Measurements from ENCODE around the gene EDA. TPM values are rescaled to one million over a fixed set of nuclear protein-coding genes. Genes with fewer than 3 reads are reported as not detected.

The EDA gene
- total RNA-seq, 2 donors from 2014 or later: 2.0 to 6.1 TPM

DNA sequence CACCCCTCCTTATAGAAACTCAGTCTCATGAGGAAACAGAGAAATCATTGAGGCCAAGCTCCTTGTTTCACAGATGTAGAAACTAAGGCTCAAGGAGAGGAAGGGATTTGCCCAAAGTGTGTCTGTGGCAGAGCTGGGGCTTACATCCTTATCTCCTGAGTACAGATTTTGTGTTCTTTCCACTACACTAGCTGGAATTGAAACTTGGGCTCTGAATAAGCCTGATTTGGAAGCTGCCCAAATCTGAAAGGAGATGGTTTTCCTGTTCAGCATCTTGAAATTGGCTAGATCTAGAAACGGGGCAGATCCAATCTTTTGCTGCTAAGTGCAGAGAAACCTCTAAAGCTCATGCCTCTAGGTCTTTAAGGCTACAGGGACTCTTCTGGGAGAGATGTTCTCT is 409.6 kb downstream of the EDA start:
- Histone ChIP-seq H3K27ac (no peak overlapping the region), H3K4me3 (no peak overlapping the region), H3K9me3 (no peaks in the 10 kb centered on the region), H3K4me1 (ENCODE audit: control insufficient read depth in 1 of 2, low read depth in 2 of 2) (no peaks in the 10 kb centered on the region), H3K36me3 (no peaks in the 10 kb centered on the region), H3K27me3 (replicated peaks; ENCODE audit: insufficient read depth) (no peaks in the 10 kb centered on the region)
- DNase-seq (ENCODE audit: low spot score) (no peak), ATAC-seq (ENCODE audit: insufficient number of reproducible peaks, low FRiP score, low read depth) (no peak)
- TF ChIP-seq, protein P1, sequence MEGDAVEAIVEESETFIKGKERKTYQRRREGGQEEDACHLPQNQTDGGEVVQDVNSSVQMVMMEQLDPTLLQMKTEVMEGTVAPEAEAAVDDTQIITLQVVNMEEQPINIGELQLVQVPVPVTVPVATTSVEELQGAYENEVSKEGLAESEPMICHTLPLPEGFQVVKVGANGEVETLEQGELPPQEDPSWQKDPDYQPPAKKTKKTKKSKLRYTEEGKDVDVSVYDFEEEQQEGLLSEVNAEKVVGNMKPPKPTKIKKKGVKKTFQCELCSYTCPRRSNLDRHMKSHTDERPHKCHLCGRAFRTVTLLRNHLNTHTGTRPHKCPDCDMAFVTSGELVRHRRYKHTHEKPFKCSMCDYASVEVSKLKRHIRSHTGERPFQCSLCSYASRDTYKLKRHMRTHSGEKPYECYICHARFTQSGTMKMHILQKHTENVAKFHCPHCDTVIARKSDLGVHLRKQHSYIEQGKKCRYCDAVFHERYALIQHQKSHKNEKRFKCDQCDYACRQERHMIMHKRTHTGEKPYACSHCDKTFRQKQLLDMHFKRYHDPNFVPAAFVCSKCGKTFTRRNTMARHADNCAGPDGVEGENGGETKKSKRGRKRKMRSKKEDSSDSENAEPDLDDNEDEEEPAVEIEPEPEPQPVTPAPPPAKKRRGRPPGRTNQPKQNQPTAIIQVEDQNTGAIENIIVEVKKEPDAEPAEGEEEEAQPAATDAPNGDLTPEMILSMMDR (IDR thresholded peaks at IDR 0.05): no peak

DNA sequence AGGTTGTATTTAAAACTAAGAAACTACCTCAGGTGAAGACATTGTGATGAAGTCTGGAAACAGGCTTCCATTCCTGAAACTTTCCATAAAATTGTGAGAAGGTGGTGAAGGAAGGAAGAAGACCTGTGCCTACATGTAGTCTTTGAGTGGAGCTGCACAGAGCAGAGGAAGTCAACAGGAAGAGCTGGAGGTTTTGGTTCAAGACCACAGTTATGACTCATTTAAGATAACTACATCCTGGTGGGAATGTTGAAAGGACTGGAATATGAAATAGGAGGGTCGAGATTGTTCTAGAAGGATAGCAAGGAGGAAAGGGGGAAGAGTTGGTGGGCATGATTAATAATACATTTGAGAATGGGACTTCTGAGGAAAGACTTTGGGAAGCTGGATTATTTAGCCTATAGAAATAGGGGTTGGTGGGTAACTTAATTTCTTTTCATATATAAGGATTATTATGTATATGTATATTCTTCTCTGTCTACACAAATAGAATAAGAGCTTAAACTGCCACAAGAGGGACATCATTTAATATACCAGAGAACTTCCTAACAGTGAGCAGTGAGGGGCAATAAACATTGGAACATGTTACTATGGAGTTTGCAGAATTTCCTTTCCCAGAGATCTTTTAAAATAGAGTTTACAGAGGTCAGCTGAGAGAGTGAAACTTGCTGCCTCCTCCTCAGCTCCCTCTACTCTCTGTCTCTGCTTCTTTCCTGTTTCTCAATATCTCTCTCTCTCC is 410.4 kb downstream of the EDA start:
- no peak for ATAC-seq (ENCODE audit: insufficient number of reproducible peaks, low FRiP score, low read depth)
- no peak for DNase-seq (ENCODE audit: low spot score)
- H3K27me3 ChIP-seq (replicated peaks; ENCODE audit: insufficient read depth): no peaks in the 10 kb centered on the region
- H3K4me1 ChIP-seq (ENCODE audit: control insufficient read depth in 1 of 2, low read depth in 2 of 2): no peaks in the 10 kb centered on the region
- TF ChIP-seq, protein P1 (IDR thresholded peaks at IDR 0.05): no peak
- H3K27ac ChIP-seq: no peak overlapping the region
- no peak overlapping the region for H3K4me3 ChIP-seq
- no peaks in the 10 kb centered on the region for H3K36me3 ChIP-seq
- H3K9me3 ChIP-seq: no peaks in the 10 kb centered on the region

DNA sequence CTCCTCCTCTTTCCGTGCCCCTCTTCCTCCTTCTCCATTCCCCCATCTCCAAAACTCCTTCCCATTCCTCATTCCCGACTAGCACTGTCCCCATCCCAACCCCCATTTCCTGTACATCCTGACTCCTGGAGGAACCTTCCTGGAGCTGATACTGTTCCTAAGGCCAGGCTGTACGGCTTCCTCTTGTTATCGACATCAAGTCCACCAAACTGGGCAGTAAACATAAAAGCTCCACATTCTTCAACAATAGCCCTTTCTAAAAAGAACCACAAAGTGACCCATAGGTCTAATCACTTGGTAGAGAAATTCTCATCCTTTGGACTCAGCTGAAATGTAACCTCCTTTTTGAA is 410.9 kb downstream of the EDA start:
- Histone ChIP-seq H3K4me1 (ENCODE audit: control insufficient read depth in 1 of 2, low read depth in 2 of 2) (no peaks in the 10 kb centered on the region), H3K27me3 (replicated peaks; ENCODE audit: insufficient read depth) (no peaks in the 10 kb centered on the region), H3K27ac (no peak overlapping the region), H3K4me3 (no peak overlapping the region), H3K9me3 (no peaks in the 10 kb centered on the region), H3K36me3 (no peaks in the 10 kb centered on the region)
- TF ChIP-seq, protein P1 (IDR thresholded peaks at IDR 0.05): no peak
- no peak for DNase-seq (ENCODE audit: low spot score)
- ATAC-seq (ENCODE audit: insufficient number of reproducible peaks, low FRiP score, low read depth): no peak

DNA sequence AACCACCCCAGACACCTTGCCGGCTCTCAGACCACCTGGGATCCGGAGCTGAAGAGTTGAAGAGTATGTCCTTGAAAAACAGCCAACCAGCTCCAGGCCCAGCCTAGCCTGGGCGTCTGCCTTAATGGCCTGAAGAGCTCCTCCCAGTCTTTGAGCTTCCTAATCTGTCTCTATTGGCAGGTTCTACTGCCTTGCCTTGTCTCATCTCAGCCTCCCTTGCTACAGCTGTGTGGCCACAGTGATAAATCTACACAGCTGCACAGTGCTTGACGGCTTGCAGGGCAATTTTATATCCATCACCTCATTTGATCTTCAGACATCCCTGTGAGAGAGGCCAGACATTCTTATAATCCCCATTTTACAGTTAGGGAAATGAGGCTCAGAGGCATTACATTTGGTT is 413.9 kb downstream of the EDA start:
- no peaks in the 10 kb centered on the region for H3K36me3 ChIP-seq
- H3K9me3 ChIP-seq: no peaks in the 10 kb centered on the region
- no peak overlapping the region for H3K4me3 ChIP-seq
- no peaks in the 10 kb centered on the region for H3K27me3 ChIP-seq (replicated peaks; ENCODE audit: insufficient read depth)
- H3K4me1 ChIP-seq (ENCODE audit: control insufficient read depth in 1 of 2, low read depth in 2 of 2): no peaks in the 10 kb centered on the region
- no peak overlapping the region for H3K27ac ChIP-seq
- no peak for DNase-seq (ENCODE audit: low spot score)
- no peak for ATAC-seq (ENCODE audit: insufficient number of reproducible peaks, low FRiP score, low read depth)
- TF ChIP-seq, protein P1 (IDR thresholded peaks at IDR 0.05): no peak

DNA sequence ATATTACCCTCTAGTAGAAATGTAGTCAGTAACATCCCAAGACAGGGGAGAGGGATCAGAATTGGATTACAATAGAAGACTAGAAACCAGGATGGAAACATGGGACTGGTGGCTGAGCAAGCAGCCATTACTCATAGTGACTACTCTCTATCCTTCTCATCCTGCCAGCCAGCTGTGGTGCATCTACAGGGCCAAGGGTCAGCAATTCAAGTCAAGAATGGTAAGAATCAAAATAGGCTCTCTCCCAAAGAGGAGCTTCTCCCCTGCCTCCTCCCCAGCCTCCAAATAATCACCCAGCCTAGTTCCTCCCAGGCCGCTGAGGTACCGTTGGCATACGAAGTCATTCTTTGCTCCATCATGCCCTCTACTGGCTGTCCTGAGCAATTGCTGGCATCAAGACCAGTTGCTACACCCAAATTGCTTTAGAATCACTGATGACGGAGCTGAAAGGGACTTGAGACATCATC is 414.4 kb downstream of the EDA start:
- H3K4me1 ChIP-seq (ENCODE audit: control insufficient read depth in 1 of 2, low read depth in 2 of 2): no peaks in the 10 kb centered on the region
- no peak for ATAC-seq (ENCODE audit: insufficient number of reproducible peaks, low FRiP score, low read depth)
- TF ChIP-seq, protein P1 (IDR thresholded peaks at IDR 0.05): peak; percentile 51
- no peak overlapping the region for H3K4me3 ChIP-seq
- no peaks in the 10 kb centered on the region for H3K27me3 ChIP-seq (replicated peaks; ENCODE audit: insufficient read depth)
- H3K36me3 ChIP-seq: no peaks in the 10 kb centered on the region
- no peak overlapping the region for H3K27ac ChIP-seq
- no peaks in the 10 kb centered on the region for H3K9me3 ChIP-seq
- DNase-seq (ENCODE audit: low spot score): no peak

Data from thoracic aorta (tissue), 2 donors.